ENCODE data around the gene SMIM12.

SMIM12 gene

DNA sequence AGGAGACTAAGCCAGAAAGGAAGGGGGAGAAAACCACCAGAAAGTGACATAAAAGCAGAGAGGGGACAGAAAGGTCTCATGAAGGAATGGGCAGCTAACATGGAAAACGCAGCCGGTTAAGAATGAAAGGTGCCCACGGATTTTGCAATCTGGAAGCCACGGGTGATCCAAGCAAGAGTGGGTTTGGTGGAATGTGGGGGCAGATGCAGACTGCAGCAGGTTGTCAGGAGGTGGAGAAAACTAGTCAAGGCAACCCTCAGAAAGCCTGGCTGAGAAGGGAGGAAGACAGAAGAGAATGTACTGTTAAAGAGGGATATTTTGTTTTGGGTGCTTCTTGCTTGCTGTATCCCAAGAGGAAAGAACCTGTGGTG lies 12.6 kb upstream of the SMIM12 start:
- no peak for DNase-seq

DNA sequence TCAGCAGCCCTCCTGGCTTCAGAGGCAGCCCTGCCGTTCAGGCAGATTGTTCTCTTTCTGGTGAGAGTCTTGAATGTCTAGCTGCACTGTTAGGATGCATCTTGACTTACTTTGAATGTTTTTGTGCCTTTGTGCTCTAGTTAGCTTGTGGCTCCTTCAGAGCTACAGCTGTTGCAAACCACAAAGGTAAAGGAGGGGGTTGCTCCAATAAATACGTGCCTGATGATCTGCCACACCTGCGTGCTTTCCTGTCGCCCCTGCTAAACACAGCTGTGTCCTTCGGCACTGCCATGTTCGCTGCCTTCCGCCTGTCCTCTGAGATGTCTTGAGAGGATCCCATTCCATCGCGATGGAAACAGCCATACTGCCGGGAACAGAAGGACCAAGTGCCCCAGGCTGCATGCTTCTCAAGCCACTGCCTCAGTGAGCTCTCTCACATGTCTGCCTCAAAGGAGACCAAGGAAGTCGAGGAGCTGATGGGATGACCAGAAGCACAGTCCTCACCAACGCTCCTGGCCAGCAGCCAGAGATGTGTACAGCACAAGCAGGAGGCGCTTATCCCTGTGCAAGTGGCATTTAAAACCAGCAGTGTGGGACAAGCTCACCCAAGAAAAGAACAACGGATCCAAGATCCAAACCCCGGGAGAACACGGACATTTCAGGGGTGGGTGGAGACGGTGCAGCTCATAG lies 12.0 kb upstream of the SMIM12 start:
- DNase-seq = no peak

DNA sequence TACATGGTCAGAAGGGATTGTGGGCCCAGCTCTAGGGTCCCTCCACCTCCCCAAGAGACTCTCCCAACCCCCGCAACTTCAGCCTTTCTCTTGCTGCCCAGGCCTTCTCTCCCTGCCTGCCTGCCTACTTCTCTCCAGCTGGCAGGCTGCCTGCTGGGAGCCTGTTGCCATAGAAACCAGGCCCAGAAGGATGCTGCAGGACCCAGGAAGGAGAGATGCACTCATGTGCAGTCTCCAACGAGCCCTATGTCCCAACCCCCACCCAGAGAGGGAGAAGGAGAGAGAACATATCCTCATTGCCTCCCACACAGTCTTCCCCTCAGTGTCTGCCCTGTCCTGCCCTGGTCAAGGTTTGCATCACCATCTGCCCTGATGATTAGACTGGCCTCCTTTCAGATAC lies 10.8 kb upstream of the SMIM12 start:
- DNase-seq = no peak

DNA sequence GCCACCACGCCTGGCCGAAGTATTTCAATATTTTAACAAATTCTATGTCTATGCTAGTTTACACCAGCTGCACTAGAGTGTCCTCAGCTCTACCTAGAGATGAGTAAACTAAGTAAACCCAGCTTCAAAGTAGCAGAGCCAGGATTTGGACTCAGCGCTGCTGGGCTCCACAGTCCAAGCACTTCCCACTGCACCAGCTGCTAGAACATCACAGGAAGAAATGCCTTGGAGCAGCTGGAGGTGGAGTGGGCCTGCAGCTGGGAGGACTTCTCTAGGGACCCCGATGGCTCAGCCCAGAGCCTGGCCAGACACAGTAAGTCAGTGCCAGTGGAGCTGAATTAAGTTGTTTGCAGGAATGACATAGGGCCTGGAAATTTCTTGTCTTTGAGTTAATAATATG lies 10.2 kb upstream of the SMIM12 start:
- no peak for DNase-seq

DNA sequence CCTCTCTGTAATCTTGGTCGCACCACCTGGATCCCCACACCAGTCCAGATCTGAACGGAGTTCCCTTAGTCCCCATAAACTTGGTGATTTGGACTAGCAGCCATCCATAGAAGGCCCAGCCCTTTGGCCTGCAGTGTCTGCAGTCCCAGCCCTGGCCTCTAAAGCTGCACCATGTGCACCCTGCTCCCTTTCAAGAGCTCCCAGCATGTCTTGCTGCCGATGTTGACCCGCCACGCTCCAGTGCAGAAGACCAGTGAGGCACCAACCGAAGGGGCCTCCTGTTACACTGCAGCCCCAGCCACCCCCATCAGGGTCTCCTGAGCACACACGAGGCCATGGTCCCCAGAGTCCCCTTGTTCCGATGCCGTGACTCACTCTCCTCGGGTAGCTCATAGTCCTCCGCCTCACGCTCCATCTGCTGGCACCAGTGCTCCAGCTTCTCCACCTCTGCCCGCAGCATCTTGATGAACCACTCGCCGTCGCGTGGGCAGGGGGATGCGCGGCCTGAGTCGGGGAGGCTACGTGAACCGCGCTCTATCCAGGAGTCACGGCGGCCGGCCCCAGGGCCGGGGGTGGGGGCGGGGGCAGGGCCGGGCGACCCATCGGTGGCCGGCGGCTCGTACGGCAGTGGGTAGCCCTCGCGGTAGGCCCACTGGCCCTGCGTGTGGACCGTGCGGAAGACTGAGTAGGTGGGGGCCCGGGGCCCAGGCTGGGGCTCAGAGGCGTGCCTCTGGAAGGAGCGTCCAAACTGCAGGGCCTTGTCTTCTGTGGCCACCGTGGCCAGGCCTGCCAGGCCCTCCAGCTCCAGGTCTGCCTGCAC lies 8.9 kb upstream of the SMIM12 start:
- no peak for DNase-seq

DNA sequence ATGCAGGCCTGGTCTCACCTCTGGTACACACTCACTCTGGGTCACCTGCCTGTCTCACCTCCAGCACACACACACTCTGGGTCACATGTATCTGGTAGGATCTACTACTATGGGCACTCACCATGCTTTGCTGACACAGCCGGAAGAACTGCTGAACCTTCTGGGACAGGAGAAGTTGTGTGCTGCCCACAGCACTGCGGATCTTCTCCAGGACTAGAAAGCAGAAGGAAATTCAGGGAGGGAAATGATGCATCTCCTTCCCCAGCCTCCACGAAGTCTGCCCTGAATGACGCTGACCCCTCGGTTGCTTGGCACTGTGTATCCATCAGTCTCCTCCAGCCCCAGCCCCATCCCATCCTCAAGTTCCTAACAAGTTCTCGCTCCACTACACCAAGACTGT lies 7.9 kb upstream of the SMIM12 start:
- no peak for DNase-seq

DNA sequence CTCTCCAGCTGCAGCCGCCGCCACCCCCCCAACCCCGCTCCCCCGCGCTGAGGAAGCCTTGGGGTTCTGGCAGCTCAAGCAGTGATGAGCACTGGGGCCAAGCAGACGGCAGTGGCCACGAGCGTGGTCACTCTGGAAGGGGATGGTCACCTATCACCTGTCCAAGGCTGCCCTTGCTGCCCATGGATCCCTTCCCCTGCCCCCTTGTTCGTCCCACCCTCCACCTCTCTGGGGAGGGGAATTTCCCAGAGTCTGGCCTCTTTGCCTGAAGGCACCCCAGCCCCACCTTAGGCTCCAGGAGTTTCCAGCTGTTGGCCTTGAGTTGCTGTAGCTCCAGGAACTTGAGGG lies 7.2 kb upstream of the SMIM12 start:
- DNase-seq = no peak

DNA sequence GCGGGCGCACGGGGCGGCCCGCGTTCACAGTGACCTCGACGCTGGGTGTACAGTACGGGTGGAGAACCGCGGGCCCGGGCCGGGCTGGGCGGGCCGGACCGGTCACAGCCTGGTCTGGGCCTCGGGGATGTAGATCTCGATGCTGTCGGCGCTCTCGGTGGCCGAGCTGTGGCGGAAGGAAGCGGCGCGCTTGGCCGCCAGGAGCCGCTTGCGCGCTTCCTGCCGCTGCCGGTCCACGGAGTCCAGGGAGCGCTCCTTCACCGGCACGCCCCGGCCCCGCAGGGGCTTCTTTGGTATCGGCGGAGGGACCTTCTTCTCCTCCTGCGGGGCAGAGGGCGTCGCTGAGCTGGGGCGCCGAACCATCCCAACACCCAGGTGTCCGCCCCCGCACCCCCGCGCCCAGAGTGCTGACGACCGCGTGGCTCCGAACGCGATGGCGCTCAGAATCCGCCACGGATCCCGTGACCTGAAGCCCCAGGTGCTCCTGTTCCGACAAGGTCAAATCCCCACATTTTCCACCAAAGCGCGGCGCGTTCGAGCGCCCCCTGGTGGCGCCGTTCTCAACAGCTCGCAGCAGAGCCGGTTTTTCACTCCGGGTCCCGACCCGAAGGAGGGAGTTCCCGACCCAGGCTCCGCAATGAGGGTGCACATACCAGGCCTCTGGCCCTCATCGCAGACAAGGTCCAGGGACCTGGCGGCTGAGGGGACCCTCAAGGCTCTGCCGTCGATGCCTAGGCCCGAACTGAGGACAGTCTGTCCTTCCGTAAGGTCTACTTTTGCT lies 6.6 kb upstream of the SMIM12 start:
- DNase-seq = peak; percentile 91

DNA sequence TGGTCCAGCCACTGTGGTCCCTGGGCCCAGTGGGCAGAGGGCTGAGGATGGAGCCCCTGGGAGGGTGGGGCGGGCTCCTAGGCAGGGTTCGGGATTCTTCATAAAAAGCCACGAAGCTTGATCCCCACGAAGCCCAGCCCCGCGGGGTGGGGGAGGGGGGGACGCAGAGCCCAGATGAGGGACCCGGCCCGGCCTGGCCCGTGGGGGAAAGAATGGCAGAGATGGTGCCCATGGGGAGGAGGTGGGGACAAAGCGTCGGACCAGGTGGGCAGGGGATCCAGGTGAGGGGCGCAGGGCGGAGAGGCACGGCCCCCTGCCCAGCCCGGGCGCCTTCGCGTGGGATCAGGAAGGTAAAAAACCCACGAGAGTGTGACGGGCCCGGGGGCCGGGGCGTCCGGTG lies 6.0 kb upstream of the SMIM12 start:
- DNase-seq = no peak

DNA sequence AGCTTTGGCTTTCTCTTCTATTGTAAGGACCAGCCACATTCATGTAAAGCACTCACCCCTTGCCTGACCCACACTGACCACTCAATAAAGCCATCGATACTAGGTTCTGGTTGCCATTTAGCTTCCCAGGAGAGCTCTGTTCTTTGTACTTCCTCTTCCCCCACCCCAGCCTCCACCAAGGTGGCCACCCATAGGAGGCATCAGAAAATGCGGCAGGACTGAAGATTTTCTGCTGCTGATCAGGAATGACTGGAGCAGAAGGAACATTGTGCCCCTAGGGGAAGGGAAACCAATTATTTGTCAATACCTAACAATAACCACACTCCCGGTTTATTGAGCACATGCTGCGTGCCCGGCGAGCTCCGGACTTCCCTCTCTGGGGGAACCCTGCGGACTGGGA lies 5.2 kb upstream of the SMIM12 start:
- no peak for DNase-seq

DNA sequence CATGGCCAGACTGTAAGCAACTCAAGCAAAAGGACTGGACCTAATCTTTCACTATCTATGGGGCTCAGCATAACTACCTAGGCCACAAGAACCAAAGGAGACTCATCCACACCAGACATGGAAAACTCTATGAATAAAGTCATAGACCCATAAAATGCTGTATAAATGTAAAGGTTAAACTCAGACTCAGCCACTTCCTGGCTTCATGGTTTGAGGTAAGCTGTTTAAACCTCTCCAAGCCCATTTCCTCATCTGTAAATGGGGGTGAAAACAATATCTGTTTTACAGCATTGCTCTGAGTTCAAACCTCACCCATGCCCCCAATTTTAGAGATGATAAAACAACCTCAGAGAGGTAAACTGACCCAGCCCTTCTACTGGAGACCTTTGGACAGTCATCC lies 4.0 kb upstream of the SMIM12 start:
- no peak for DNase-seq

DNA sequence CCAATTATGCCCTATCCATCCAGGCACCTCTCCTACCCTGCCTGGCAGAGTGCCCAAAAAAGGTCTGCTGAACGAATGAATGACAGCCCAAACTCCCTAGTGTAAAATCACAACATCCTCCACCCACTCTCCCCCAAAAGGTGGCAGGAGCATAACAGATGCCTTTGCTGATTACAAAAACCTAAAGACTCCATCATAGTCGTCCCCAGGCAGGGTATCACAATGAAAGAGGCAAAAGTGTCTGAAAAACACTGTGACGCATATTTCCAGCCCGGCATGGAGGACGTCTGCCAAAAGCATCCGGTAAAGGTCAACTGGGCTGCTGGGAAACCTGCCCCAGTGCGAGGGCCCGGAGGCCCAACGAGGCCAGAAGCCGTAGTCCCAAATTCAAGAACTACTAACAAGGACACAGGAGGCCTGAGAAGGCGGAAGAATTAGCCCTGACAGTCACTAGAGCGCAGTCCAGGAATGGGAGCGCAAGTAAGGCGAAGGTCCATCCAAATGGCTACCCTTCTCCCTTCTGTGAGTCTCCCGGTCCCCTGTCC lies 576 bp downstream of the SMIM12 start:
- DNase-seq = no peak

DNA sequence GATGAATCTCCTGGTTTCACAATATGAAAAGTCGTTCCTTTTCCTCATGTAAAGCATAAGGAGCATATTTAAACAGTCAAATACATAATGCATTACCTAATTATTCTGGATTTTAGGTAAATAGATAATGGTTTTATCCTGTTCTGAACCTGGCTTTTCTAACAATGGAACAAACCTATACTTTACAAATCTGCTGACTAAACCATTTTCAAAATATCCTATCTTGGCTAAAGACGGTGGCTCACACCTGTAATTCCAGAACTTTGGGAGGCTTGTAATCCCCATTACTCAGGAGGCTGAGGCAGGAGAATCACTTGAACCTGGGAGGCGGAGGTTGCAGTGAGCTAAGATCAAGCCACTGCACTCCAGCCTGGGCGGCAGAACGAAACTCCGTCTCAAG lies 2.9 kb downstream of the SMIM12 start:
- no peak for DNase-seq

DNA sequence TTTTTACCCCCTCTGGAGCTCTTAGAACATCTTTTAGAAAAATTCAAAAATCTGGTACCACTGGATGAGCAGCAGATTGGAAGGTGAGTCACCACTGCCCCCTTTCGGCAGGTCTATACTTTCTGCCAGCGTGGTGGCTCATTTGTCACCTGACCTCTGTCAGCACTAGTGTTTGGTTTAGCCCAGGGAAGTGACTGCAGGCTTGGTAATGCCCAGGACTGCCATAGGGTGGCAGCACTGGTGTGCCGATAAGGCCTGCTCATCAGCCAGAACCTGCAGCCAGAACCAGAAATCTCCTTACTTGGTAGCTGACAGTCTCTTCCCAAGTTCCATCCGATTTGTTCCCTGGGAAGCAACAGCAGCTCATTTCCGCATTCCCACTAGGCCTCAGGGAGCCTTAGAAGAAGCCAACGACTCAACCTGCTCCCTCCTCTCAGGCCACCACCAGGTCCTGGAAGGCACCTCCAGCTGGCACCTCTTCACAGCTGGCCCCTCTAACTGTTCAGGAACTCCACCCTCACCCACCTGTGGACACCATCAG lies 6.8 kb downstream of the SMIM12 start:
- DNase-seq = peak; percentile 83

DNA sequence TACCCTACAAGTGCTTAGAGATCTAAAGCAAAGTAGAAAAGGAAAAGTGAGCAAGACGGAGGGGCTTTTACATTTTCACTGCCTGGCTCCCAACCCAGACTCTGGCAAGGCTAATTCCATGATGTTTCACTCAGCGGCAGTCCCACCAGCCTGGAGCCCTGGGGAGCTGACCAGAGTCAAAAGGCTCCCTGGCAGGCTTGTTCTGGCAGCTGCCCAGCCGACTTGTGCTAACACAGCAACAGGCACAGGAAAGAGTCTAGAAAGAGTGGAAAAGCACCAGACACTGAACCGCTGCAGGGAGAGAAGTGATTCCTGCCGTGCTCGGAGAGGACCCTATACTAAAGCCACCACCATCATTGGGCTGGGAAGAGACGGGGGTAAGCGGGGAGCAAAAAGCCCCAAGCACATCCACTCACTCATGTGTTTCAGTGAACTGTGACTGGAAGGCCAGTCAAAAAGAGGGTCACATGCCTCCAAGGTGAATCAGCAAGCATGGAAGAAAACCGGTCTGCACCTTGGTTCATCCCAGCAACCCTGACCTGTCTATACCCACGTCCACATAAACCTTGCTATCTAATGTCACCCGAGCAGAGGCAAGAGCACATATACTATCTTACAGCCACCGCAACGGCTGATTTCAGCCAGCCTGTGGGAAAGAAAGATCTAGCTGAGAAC lies 8.0 kb downstream of the SMIM12 start:
- no peak for DNase-seq

DNA sequence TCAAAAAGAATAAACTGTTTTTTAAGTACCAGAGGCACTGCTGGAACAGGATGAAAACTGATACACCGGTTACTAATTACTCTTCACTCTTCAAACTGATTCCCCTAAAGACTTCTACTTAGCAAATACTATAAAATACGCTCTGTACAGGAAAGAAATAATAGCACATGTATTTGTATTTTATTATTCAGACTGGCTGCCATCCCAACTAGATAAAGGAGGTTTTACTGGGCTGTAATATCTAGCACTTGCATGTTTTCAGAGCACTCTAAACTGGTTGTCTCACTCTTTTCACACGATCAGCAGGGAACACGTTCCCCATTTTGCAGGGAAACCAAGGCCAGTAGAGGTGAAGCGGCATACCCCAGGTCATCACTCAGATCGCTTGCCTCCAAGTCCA lies 9.2 kb downstream of the SMIM12 start:
- DNase-seq = no peak

DNA sequence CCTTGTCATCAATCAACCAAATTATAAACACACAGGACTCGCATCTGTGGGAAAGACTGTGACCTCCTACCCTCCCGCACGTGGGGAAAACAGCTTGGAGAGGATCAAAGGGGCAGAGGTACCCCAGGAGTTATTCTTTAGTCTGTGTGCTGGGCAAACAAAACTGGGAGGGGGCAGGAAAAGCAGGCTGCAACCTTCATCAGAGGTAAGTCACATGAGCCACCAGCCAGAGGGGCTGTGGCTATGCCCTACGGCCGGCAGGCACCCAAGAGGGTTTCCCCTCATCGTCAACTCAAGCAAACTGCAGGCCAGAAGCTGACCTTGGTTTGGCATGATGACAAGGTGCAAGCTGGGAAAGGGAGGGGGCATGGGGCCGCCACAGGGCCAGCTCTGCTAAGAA lies 12.5 kb downstream of the SMIM12 start:
- DNase-seq = no peak

DNA sequence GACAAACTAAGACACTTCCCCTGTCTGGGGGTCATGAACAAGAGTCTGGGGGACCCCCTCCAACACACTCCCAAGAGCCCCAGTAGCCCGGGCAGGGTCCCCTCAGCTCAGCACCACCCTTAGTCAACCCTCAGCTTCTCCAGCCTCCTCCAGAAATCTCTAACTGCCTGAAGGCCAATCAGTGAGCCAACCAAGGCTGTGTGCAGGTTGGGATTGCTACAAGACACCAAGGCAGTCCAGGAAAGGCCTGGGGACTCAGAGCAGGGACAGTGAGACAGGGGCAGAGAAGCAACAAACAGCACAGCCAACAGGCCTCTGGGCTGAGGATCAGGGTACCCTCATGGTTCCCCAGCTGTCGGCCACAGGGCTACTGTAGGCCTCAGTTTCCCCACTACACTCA lies 13.3 kb downstream of the SMIM12 start:
- DNase-seq = no peak

DNA sequence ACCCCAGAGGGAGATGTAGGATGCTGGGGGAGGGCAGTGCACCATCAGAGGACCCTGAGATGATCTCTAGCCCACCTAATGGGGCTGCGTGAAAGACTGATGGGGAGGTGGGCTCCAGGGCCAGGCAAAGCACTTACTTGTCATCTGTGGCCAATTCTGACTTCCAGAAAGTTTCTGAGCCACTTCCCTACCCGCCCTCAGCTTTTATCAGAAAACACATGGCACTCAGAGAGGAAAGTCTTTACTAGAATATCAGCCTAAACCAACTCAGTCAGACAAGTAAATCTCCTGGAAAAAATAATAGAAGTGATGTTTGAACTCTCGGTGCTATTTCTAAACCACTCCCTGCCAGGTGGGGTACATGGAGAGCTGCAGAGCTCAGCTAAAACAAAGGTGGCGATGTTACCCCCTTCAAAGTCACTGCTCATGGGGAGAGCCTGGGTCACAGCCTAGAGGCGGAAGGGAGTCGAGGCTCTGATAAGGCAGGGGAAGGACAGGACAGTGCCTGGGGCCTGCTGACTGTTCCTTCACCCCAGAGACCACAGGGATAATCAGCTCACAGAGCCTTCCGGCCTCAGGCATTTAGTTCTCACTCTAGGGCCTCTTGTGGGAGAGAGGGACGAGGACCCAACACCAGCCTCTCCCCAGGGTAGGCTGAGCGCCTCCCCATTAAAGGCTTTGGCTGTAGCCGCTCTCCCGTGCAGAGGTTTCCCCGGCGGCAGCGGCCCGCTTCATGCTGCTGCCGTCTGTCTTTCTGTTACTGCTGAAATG lies 14.2 kb downstream of the SMIM12 start:
- DNase-seq = no peak

DNA sequence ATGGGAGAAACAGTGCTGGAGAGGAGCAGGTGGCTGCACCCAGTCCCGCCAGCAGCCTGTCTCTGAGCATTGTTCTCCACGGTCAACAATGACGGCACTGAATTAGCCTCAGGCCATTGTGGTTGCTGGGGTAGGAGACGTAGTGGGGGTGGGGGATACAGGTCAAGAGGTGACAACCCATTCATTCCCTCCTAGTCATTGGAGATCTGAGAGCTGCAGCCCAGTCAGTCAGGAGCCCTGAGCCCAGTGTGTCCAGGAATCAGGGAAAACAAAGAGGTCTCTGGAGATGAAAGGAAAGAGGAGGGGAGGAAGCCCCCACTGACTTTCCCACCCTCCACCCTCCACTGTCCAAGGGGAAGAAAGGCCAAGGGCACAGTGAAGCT lies 15.3 kb downstream of the SMIM12 start:
- DNase-seq = no peak

DNA sequence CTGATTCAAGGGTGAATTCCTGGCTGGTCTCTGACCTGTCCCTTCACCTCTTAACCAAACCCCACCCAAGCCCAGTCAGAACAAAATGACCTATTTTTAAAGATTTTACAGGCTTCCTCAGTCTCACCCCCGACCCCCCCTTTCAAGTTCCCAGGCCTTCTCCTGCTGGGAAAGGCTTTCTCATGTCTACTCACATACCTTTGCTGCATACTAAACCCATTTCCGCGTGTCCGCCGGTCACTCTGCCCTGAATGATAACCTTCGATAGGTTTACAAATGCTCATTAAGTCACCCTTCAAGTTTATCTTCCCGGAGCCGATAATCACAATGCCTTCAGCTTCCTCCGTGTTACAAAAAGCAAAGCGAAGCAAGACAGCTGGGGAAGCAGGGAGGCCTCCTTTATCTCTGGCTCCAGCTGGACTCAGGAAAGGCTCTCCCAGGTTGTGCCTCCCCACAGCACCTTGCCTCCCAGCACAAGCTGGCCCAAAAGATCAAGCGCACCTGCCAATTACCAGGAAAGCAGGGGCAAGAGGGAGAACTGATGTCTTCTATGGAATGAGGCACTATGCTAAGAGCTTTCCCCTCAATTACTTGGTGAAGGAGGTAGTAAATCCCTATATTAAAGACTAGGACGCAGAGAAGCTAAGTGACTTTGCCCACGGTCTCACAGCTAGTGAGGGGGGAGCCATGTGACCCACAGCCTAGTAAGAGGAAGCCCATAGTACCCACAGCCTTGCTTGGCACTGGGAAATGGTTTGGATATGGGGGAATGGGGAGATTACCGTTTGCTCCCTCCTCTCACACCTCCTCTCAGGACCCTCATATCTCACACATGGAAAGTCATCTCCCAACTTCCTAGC lies 15.9 kb downstream of the SMIM12 start:
- no peak for DNase-seq
